Embryonic facial prominence (tissue), 1 donor: ENCODE results near the gene GINS2.

Experiments
- DNase-seq: peaks from one replicate; pipeline ENCODE4 v3.0.0-alpha.2; 2016; ENCODE audit errors: extremely low spot score

GINS2 gene

GRCh38 chr16:85654251-85655095 lies 34.3 kb downstream of the GINS2 start:
- DNase-seq, result no peak

GRCh38 chr16:85653290-85653891 lies 35.4 kb downstream of the GINS2 start:
- no peak for DNase-seq

GRCh38 chr16:85652431-85653221 lies 36.1 kb downstream of the GINS2 start:
- no peak for DNase-seq

GRCh38 chr16:85651629-85652430 lies 36.9 kb downstream of the GINS2 start:
- DNase-seq, result no peak

GRCh38 chr16:85650844-85651628 lies 37.7 kb downstream of the GINS2 start:
- DNase-seq, result peak; percentile 46

GRCh38 chr16:85650135-85650843 lies 38.5 kb downstream of the GINS2 start:
- no peak for DNase-seq

GRCh38 chr16:85649411-85650134 lies 39.2 kb downstream of the GINS2 start:
- no peak for DNase-seq

- no peak for DNase-seq
Observed at GRCh38 chr16:85648805-85649204, 39.9 kb downstream of the GINS2 start.

- no peak for DNase-seq
Observed at GRCh38 chr16:85648070-85648714, 40.6 kb downstream of the GINS2 start.

GRCh38 chr16:85646976-85647375 lies 41.8 kb downstream of the GINS2 start:
- DNase-seq, result no peak

- DNase-seq, result no peak
Observed at GRCh38 chr16:85646358-85646907, 42.3 kb downstream of the GINS2 start.

GRCh38 chr16:85645021-85645589 lies 43.6 kb downstream of the GINS2 start:
- no peak for DNase-seq

GRCh38 chr16:85644093-85644712 lies 44.6 kb downstream of the GINS2 start:
- no peak for DNase-seq

GRCh38 chr16:85643631-85644030 lies 45.1 kb downstream of the GINS2 start:
- no peak for DNase-seq

GRCh38 chr16:85642762-85643358 lies 45.9 kb downstream of the GINS2 start:
- no peak for DNase-seq

- DNase-seq, result no peak
Observed at GRCh38 chr16:85641776-85642176, 47.0 kb downstream of the GINS2 start.

- DNase-seq, result no peak
Observed at GRCh38 chr16:85641305-85641704, 47.4 kb downstream of the GINS2 start.

GRCh38 chr16:85640585-85640984 lies 48.2 kb downstream of the GINS2 start:
- no peak for DNase-seq
